K562 (cell line): ENCODE measurements around the gene FAM53B.

Source experiments
- ATF7 ChIP-seq: fragments of 450-650 bp; IDR thresholded peaks from 2 replicates; pipeline ENCODE4 v1.7.1; 2014; ENCODE audit warnings: mild to moderate bottlenecking, moderate library complexity
- CHCHD3 ChIP-seq: fragments of 250-450 bp; sonication (Bioruptor Pico); IDR thresholded peaks from 2 replicates; pipeline ENCODE4 v2.1.2; 2022; ENCODE audit warnings: mild to moderate bottlenecking
- CTCF ChIP-seq, 3 experiments: IDR thresholded peaks in 2 of 3; conservative IDR thresholded peaks in 1 of 3; 2 replicates each; pipeline ENCODE4 v1.5.1; 2011 to 2012; ENCODE audit warnings: low read length in 3 of 3, mild to moderate bottlenecking in 3 of 3, control low read depth in 2 of 3, improper control_type of control experiment in 1 of 3, inconsistent platforms in 1 of 3, low read depth in 1 of 3, mixed read lengths in 1 of 3, moderate library complexity in 1 of 3; ENCODE audit not compliant: insufficient read depth in 2 of 3
- GABPB2 ChIP-seq: fragments of 250-450 bp; sonication (Bioruptor Pico); conservative IDR thresholded peaks from 2 replicates; pipeline ENCODE4 v1.5.1; 2021; ENCODE audit warnings: mild to moderate bottlenecking
- PATZ1 ChIP-seq: fragments of 250-450 bp; sonication (Bioruptor Pico); IDR thresholded peaks from 2 replicates; pipeline ENCODE4 v1.5.0; 2020; ENCODE audit warnings: mild to moderate bottlenecking, borderline replicate concordance
- POLR2A ChIP-seq: fragments of 450-650 bp; conservative IDR thresholded peaks from 2 replicates; pipeline ENCODE4 v1.6.1; 2016
- POLR2B ChIP-seq: fragments of 450-650 bp; IDR thresholded peaks from 2 replicates; pipeline ENCODE4 v1.6.1; 2018; ENCODE audit warnings: low read depth; ENCODE audit not compliant: partially characterized antibody
- TARDBP ChIP-seq: fragments of 450-650 bp; IDR thresholded peaks from 2 replicates; pipeline ENCODE4 v1.6.1; 2016
- ZBTB1 ChIP-seq: sonication (generic); formaldehyde crosslinking; IDR thresholded peaks from 2 replicates; pipeline ENCODE4 v1.8.1; 2023; ENCODE audit warnings: missing genetic modification reagents, low read depth, mild to moderate bottlenecking, borderline replicate concordance
- ZNF512 ChIP-seq: IDR thresholded peaks from 2 replicates; pipeline ENCODE4 v1.6.1; 2016; ENCODE audit warnings: missing genetic modification characterization, missing compliant biosample characterization

GRCh38 chr10:124765256-124765655 is 21.1 kb upstream of the FAM53B start:
- TF ChIP-seq CTCF (IDR thresholded peaks at IDR 0.05 in 2 of 3, conservative IDR thresholded peaks at IDR 0.05 in 1 of 3; ENCODE audit: insufficient read depth in 2 of 3, low read depth in 1 of 3, low read length in 3 of 3) (no peak), ZNF512 (tag) (no peak), POLR2B (no peak), PATZ1 (CRISPR knock-in tag) (no peak), POLR2A (no peak), ZBTB1 (CRISPR knock-in tag) (no peak), ATF7 (no peak), TARDBP (no peak), CHCHD3 (CRISPR knock-in tag) (no peak), GABPB2 (CRISPR knock-in tag) (no peak)
